HEK293T (cell line): ENCODE measurements around the gene RNF208.

Experiments used
- BHLHE40 ChIP-seq: fragments of 450-650 bp; IDR thresholded peaks from 2 replicates; pipeline ENCODE4 v1.6.1; 2016; ENCODE audit warnings: mild to moderate bottlenecking, moderate library complexity, borderline replicate concordance
- CTBP1 ChIP-seq: fragments of 450-650 bp; IDR thresholded peaks from 2 replicates; pipeline ENCODE4 v1.6.1; 2016; ENCODE audit warnings: borderline replicate concordance
- ELF4 ChIP-seq: fragments of 450-650 bp; IDR thresholded peaks from 2 replicates; pipeline ENCODE4 v1.6.1; 2017; ENCODE audit warnings: antibody characterized with exemption
- FOXK2 ChIP-seq: fragments of 450-650 bp; IDR thresholded peaks from 2 replicates; pipeline ENCODE4 v1.6.1; 2016; ENCODE audit warnings: mild to moderate bottlenecking
- FOXM1 ChIP-seq: fragments of 450-650 bp; IDR thresholded peaks from 2 replicates; pipeline ENCODE4 v1.6.1; 2017; ENCODE audit warnings: mild to moderate bottlenecking, borderline replicate concordance
- L3MBTL2 ChIP-seq: fragments of 450-650 bp; conservative IDR thresholded peaks from 2 replicates; pipeline ENCODE4 v1.6.1; 2016; ENCODE audit warnings: mild to moderate bottlenecking
- LEF1 ChIP-seq: fragments of 450-650 bp; IDR thresholded peaks from 2 replicates; pipeline ENCODE4 v1.6.1; 2017; ENCODE audit warnings: mild to moderate bottlenecking, borderline replicate concordance
- NFRKB ChIP-seq: fragments of 450-650 bp; IDR thresholded peaks from 2 replicates; pipeline ENCODE4 v1.6.1; 2016; ENCODE audit warnings: mild to moderate bottlenecking, moderate library complexity
- SP1 ChIP-seq: fragments of 450-650 bp; IDR thresholded peaks from 2 replicates; pipeline ENCODE4 v1.6.1; 2017
- SUZ12 ChIP-seq: fragments of 450-650 bp; IDR thresholded peaks from 2 replicates; pipeline ENCODE4 v1.6.1; 2016; ENCODE audit warnings: mild to moderate bottlenecking
- TARDBP ChIP-seq: fragments of 450-650 bp; IDR thresholded peaks from 2 replicates; pipeline ENCODE4 v1.6.1; 2016
- ZNF384 ChIP-seq: fragments of 450-650 bp; IDR thresholded peaks from 2 replicates; pipeline ENCODE4 v1.6.1; 2016

DNA sequence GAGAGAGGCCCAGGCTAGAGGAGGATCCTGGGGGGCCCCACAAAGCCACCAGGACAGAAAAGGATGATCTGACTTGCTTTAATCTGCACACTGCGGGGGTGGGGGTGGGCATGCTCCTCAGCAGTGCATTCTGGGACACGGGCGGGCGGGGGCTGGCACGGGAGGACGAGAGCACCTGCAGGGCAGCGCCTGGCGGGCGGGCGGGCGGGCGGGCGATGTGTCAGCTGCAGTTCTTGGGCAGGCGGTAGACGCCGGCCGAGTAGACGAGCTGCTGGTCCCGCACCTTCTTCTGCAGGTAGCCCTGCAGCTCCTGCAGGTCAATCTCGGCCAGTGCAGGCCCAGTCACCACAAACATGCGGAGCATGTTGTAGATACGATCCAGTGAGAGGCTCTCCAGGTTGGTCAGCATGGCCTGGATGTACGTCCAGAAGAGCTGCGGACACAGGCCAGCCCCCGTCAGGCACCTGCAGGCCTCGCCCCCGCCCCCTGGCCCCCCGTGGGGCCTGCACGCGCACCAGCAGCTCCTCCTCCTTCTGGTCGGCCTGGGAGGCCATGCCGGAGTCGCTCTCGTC, 47.2 kb downstream of the RNF208 start:
- TF ChIP-seq FOXM1: no peak
- TF ChIP-seq FOXK2: no peak
- TF ChIP-seq BHLHE40: no peak
- no peak for TF ChIP-seq SP1
- no peak for TF ChIP-seq LEF1
- TF ChIP-seq NFRKB: no peak
- no peak for TF ChIP-seq TARDBP
- TF ChIP-seq CTBP1: no peak
- TF ChIP-seq ZNF384: no peak
- TF ChIP-seq L3MBTL2: no peak
- TF ChIP-seq ELF4: no peak
- TF ChIP-seq SUZ12: no peak
